22Rv1 (cell line): ENCODE data around the gene CD46.

Experiments used
- ZFX ChIP-seq: fragments of 450-650 bp; IDR thresholded peaks from 2 replicates; pipeline ENCODE4 v1.6.1; 2017; ENCODE audit warnings: antibody characterized with exemption, borderline replicate concordance
- TF ChIP-seq, protein P1 (sequence below): fragments of 450-650 bp; IDR thresholded peaks from 2 replicates; pipeline ENCODE4 v1.5.1; 2017; ENCODE audit warnings: mild to moderate bottlenecking

DNA sequence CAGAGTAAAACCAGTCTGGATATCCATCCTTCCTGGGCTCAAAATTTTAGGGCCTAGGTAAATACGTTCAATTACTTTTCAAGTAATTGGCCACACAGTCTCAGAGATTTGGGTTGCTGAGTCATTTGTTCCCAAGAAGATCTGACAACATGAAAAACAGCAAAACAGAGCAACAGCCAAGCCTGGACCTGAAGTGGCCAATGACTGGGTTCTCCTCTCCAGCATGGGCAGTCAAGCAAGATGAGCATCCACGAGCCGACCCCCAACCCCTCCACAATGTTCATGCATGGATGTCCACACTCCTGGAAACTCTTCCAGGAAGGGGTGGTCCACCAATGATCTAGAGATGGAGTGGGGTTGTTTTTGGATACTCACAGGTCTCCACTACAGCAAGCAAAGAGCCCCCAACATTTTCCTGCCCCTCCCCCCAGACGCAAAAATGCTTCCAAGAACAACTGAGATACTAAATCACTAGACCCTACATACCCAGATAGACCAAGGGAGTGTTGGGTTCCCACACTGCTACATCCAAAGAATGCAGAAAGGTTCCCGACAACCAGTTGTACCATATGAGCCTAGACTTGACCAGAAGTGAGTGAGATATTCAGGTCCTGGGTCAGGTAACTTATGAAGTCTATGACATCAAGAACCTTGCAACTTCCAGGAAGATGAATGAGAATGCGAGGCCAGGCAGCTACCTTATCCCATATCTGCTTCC is 73.0 kb downstream of the CD46 start:
- TF ChIP-seq, protein P1, sequence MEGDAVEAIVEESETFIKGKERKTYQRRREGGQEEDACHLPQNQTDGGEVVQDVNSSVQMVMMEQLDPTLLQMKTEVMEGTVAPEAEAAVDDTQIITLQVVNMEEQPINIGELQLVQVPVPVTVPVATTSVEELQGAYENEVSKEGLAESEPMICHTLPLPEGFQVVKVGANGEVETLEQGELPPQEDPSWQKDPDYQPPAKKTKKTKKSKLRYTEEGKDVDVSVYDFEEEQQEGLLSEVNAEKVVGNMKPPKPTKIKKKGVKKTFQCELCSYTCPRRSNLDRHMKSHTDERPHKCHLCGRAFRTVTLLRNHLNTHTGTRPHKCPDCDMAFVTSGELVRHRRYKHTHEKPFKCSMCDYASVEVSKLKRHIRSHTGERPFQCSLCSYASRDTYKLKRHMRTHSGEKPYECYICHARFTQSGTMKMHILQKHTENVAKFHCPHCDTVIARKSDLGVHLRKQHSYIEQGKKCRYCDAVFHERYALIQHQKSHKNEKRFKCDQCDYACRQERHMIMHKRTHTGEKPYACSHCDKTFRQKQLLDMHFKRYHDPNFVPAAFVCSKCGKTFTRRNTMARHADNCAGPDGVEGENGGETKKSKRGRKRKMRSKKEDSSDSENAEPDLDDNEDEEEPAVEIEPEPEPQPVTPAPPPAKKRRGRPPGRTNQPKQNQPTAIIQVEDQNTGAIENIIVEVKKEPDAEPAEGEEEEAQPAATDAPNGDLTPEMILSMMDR = no peak
- no peak for TF ChIP-seq ZFX
